Parathyroid adenoma (tissue), 2 donors: ENCODE measurements around the gene AFMID.

Experiments used
- H2AFZ ChIP-seq: fragments of 300-600 bp; sonication (generic); one replicate; pipeline ENCODE4 v1.7.0; 2017; ENCODE audit warnings: antibody characterized with exemption, mild to moderate bottlenecking
- H3K27ac ChIP-seq: fragments of 300-600 bp; sonication (generic); one replicate; pipeline ENCODE4 v1.7.0; 2017
- H3K27me3 ChIP-seq: fragments of 300-600 bp; sonication (generic); one replicate; pipeline ENCODE4 v1.7.0; 2017; ENCODE audit warnings: low read length; ENCODE audit not compliant: control insufficient read depth, insufficient read depth
- H3K36me3 ChIP-seq: fragments of 300-600 bp; sonication (generic); one replicate; pipeline ENCODE4 v1.7.0; 2017; ENCODE audit warnings: low read length; ENCODE audit not compliant: control insufficient read depth, insufficient read depth
- H3K4me1 ChIP-seq: fragments of 300-600 bp; sonication (generic); one replicate; pipeline ENCODE4 v1.7.0; 2017; ENCODE audit warnings: control low read depth
- H3K4me2 ChIP-seq: fragments of 300-600 bp; sonication (generic); one replicate; pipeline ENCODE4 v1.7.0; 2017; ENCODE audit warnings: low read length
- H3K4me3 ChIP-seq: fragments of 300-600 bp; sonication (generic); one replicate; pipeline ENCODE4 v1.7.0; 2017; ENCODE audit warnings: low read depth, low read length
- H3K79me2 ChIP-seq: fragments of 300-600 bp; sonication (generic); one replicate; pipeline ENCODE4 v1.7.0; 2017; ENCODE audit warnings: control low read depth
- H3K9ac ChIP-seq: fragments of 300-600 bp; sonication (generic); one replicate; pipeline ENCODE4 v1.7.0; 2017; ENCODE audit warnings: mild to moderate bottlenecking
- H3K9me3 ChIP-seq: fragments of 300-600 bp; sonication (generic); one replicate; pipeline ENCODE4 v1.7.0; 2017; ENCODE audit warnings: low read length; ENCODE audit not compliant: control insufficient read depth
- CTCF ChIP-seq: fragments of 300-600 bp; sonication (generic); IDR thresholded peaks from one replicate; pipeline ENCODE4 v1.7.0; 2017; ENCODE audit warnings: antibody characterized with exemption, mild to moderate bottlenecking
- donor health status: primary hyperparathyroidism.

The AFMID gene

DNA sequence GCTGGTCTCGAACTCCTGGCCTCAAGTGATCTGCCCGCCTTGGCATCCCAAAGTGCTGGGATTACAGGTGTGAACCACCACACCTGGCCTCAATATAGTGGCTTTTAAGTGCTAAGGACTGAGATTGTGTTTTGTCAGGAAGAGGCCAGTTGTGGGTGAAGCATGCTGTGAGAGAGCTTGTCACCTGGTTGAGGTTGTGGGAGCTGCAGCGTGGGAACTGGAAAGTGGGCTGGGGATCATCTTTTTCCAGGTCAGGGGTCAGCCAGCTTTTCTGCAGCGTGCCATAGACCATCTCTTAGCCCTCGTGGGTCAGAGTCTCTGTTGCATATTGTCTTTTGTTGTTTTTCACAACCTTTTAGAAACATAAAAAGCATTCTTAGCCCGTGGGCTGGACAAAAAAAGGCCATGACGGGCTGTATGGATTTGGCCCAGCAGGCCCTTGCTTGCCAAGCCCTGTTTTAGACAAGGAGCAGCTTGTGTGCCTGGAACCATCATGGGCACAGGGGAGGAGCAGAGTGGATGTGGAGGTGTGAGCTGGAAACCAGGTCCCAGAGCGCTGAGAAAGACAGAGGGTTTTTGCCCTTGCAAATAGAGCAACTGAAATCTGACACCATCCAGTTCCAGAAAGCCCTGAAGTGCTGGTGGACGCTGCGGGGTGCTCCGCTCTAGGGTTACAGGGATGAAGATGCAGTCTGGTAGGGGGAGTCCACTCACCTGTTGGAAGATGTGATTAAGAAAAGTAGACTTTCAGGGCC is 32.4 kb downstream of the AFMID start:
- no peaks in the 10 kb centered on the region for H3K79me2 ChIP-seq
- no peak overlapping the region for H3K4me2 ChIP-seq
- H3K36me3 ChIP-seq: no peaks in the 10 kb centered on the region
- no peak for TF ChIP-seq CTCF
- H3K4me1 ChIP-seq: peaks cover 3% of the 10 kb centered on the region
- no peak overlapping the region for H3K9ac ChIP-seq
- H3K27me3 ChIP-seq: no peaks in the 10 kb centered on the region
- peak overlapping the region; percentile 73 for H2AFZ ChIP-seq
- H3K27ac ChIP-seq: no peak overlapping the region
- no peaks in the 10 kb centered on the region for H3K9me3 ChIP-seq
- no peak overlapping the region for H3K4me3 ChIP-seq

DNA sequence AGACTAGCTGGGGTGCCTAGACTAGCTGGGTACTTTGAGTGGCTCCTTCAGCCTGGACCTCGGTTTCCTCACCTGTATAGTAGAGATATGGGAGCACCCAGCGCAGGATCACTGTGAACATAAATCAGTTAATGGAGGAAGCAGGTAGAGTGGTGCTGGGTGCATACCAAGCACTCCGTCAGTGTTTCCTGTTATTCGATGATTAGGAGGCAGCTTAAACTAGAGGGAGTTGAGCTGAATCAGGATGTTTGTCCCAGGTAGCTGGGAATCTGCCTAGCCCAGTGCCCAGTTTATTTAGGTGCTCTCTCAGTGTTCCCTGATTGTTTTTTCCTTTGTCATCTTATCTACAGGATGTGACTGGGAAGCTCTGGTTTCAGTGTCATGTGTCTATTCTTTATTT is 35.9 kb downstream of the AFMID start:
- Histone ChIP-seq H3K4me1 (peaks cover 3% of the 10 kb centered on the region), H3K27ac (peak overlapping the region; percentile 17), H3K36me3 (no peaks in the 10 kb centered on the region), H3K4me2 (no peak overlapping the region), H3K27me3 (no peaks in the 10 kb centered on the region), H3K79me2 (no peaks in the 10 kb centered on the region), H3K4me3 (no peak overlapping the region), H3K9me3 (no peaks in the 10 kb centered on the region), H3K9ac (no peak overlapping the region), H2AFZ (no peak overlapping the region)
- TF ChIP-seq CTCF: no peak

GRCh38 chr17:78223765-78224164 is 36.6 kb downstream of the AFMID start:
- Histone ChIP-seq H3K27ac (peak overlapping the region; percentile 19), H3K9me3 (no peaks in the 10 kb centered on the region), H3K4me3 (no peak overlapping the region), H3K4me2 (no peak overlapping the region), H3K36me3 (no peaks in the 10 kb centered on the region), H3K4me1 (peaks cover 3% of the 10 kb centered on the region), H3K79me2 (no peaks in the 10 kb centered on the region), H3K9ac (no peak overlapping the region), H3K27me3 (no peaks in the 10 kb centered on the region), H2AFZ (no peak overlapping the region)
- no peak for TF ChIP-seq CTCF

- H3K4me1 ChIP-seq: peaks cover 3% of the 10 kb centered on the region
- no peak overlapping the region for H3K4me3 ChIP-seq
- no peaks in the 10 kb centered on the region for H3K27me3 ChIP-seq
- no peak overlapping the region for H3K9ac ChIP-seq
- H3K36me3 ChIP-seq: no peaks in the 10 kb centered on the region
- no peak overlapping the region for H3K4me2 ChIP-seq
- TF ChIP-seq CTCF: no peak
- H3K27ac ChIP-seq: peak overlapping the region; percentile 19
- no peak overlapping the region for H2AFZ ChIP-seq
- H3K9me3 ChIP-seq: no peaks in the 10 kb centered on the region
- H3K79me2 ChIP-seq: no peaks in the 10 kb centered on the region
These were observed 37.3 kb downstream of the AFMID start for GRCh38 chr17:78224231-78225087.
